Upper lobe of right lung (tissue), 1 donor: ENCODE measurements around the gene CAMKMT. TPM values are rescaled to one million over a fixed set of nuclear protein-coding genes. Genes with fewer than 3 reads are reported as not detected.

ENCODE experiments used
- ATAC-seq: fragments of 200-7000 bp; cut with Tn5 transposase; one replicate; pipeline ENCODE4 v1.9.1; 2020; ENCODE audit warnings: mild to moderate bottlenecking, moderate library complexity
- DNase-seq: peaks from one replicate; pipeline ENCODE4 v3.0.0-alpha.2; 2020
- H3K27ac ChIP-seq: fragments of 200-600 bp; one replicate; pipeline ENCODE4 v1.8.0; 2022
- H3K27me3 ChIP-seq: fragments of 200-600 bp; one replicate; pipeline ENCODE4 v1.8.0; 2022; ENCODE audit warnings: mild to moderate bottlenecking
- H3K36me3 ChIP-seq: fragments of 200-600 bp; one replicate; pipeline ENCODE4 v1.8.0; 2022
- H3K4me1 ChIP-seq: fragments of 200-600 bp; one replicate; pipeline ENCODE4 v1.8.0; 2022
- H3K4me3 ChIP-seq: fragments of 200-600 bp; one replicate; pipeline ENCODE4 v1.8.0; 2022; ENCODE audit warnings: mild to moderate bottlenecking
- H3K9me3 ChIP-seq: fragments of 200-600 bp; one replicate; pipeline ENCODE4 v1.8.0; 2022
- CTCF ChIP-seq: fragments of 200-600 bp; IDR thresholded peaks from one replicate; pipeline ENCODE4 v1.8.0; 2022; ENCODE audit warnings: antibody characterized with exemption
- intact Hi-C: fragments of 100-400 bp; cut with DNase I; formaldehyde crosslinking; loops from one replicate; pipeline ENCODE4 v1.11.0; 2022
- total RNA-seq: library from RNA; stranded (reverse); fragmentation: NEBNext Ultra II Directional; extraction: Animal tissue kit (Norgen Biotek cat#: 25700); gene quantifications from one replicate; pipeline ENCODE4 v1.2.1, GENCODE V29; 2021
- donor health status: DM: no; HTN: yes; CAD: no; lungs with severe emphysema.

CAMKMT gene
- total RNA-seq, 1 donor from 2014 or later: 10.5 TPM

GRCh38 chr2:44560352-44560751 lies 198.6 kb downstream of the CAMKMT start:
- no peak overlapping the region for H3K4me3 ChIP-seq
- DNase-seq: no peak
- H3K36me3 ChIP-seq: no peaks in the 10 kb centered on the region
- peak; percentile 30 for TF ChIP-seq CTCF
- no peaks in the 10 kb centered on the region for H3K4me1 ChIP-seq
- no peak overlapping the region for H3K27ac ChIP-seq
- H3K9me3 ChIP-seq: no peaks in the 10 kb centered on the region
- intact Hi-C loops: no loop called here
- no peaks in the 10 kb centered on the region for H3K27me3 ChIP-seq
- ATAC-seq: no peak

- intact Hi-C loops: no loop called here
- no peaks in the 10 kb centered on the region for H3K27me3 ChIP-seq
- ATAC-seq (no peak), DNase-seq (no peak)
- no peak overlapping the region for H3K4me3 ChIP-seq
- no peaks in the 10 kb centered on the region for H3K36me3 ChIP-seq
- no peak for TF ChIP-seq CTCF
- no peak overlapping the region for H3K27ac ChIP-seq
- no peaks in the 10 kb centered on the region for H3K4me1 ChIP-seq
- H3K9me3 ChIP-seq: no peaks in the 10 kb centered on the region
Observed at GRCh38 chr2:44560941-44561340, 199.2 kb downstream of the CAMKMT start.

GRCh38 chr2:44562737-44563136 lies 201.0 kb downstream of the CAMKMT start:
- H3K36me3 ChIP-seq: no peaks in the 10 kb centered on the region
- no peaks in the 10 kb centered on the region for H3K27me3 ChIP-seq
- H3K4me1 ChIP-seq: no peaks in the 10 kb centered on the region
- H3K9me3 ChIP-seq: no peaks in the 10 kb centered on the region
- no peak for DNase-seq
- ATAC-seq: no peak
- no peak overlapping the region for H3K27ac ChIP-seq
- no peak overlapping the region for H3K4me3 ChIP-seq
- no peak for TF ChIP-seq CTCF
- intact Hi-C loops: no loop called here

- ATAC-seq: no peak
- Histone ChIP-seq H3K9me3 (no peaks in the 10 kb centered on the region), H3K36me3 (no peaks in the 10 kb centered on the region), H3K27ac (no peak overlapping the region), H3K4me1 (no peaks in the 10 kb centered on the region), H3K4me3 (no peak overlapping the region), H3K27me3 (no peaks in the 10 kb centered on the region)
- intact Hi-C loops: no loop called here
- no peak for DNase-seq
- no peak for TF ChIP-seq CTCF
Observed at GRCh38 chr2:44564752-44565151, 203.0 kb downstream of the CAMKMT start.

- Histone ChIP-seq H3K4me1 (no peaks in the 10 kb centered on the region), H3K27me3 (no peaks in the 10 kb centered on the region), H3K9me3 (no peaks in the 10 kb centered on the region), H3K4me3 (no peak overlapping the region), H3K36me3 (no peaks in the 10 kb centered on the region), H3K27ac (no peak overlapping the region)
- intact Hi-C loops: no loop called here
- DNase-seq (no peak), ATAC-seq (no peak)
- no peak for TF ChIP-seq CTCF
Observed at GRCh38 chr2:44566059-44566458, 204.3 kb downstream of the CAMKMT start.

- no peaks in the 10 kb centered on the region for H3K9me3 ChIP-seq
- no peaks in the 10 kb centered on the region for H3K27me3 ChIP-seq
- no peaks in the 10 kb centered on the region for H3K4me1 ChIP-seq
- no peaks in the 10 kb centered on the region for H3K36me3 ChIP-seq
- intact Hi-C loops: no loop called here
- TF ChIP-seq CTCF: no peak
- H3K4me3 ChIP-seq: no peak overlapping the region
- DNase-seq (no peak), ATAC-seq (no peak)
- H3K27ac ChIP-seq: no peak overlapping the region
Observed at GRCh38 chr2:44569491-44569890, 207.7 kb downstream of the CAMKMT start.
